NCI-H69 (cell line): ENCODE data around the gene BMPER.
A peak's percentile ranks its signal among the peaks of the same experiment; 100 is the strongest.

Experiments used
- DNase-seq: peaks from one replicate; lab custom pipeline; 2025; lab: John Stamatoyannopoulos, UW

Gene BMPER

GRCh38 chr7:33888166-33888565 is 17.2 kb upstream of the BMPER start:
- DNase-seq: peak; percentile 49

GRCh38 chr7:33892945-33893344 is 12.4 kb upstream of the BMPER start:
- no peak for DNase-seq

- DNase-seq: no peak
Measured at GRCh38 chr7:33893377-33893776, 12.0 kb upstream of the BMPER start.

GRCh38 chr7:33895025-33895804 is 10.1 kb upstream of the BMPER start:
- peak; percentile 68 for DNase-seq

- no peak for DNase-seq
Measured at GRCh38 chr7:33900501-33900900, 4.8 kb upstream of the BMPER start.

- no peak for DNase-seq
Measured at GRCh38 chr7:33901199-33901598, 4.1 kb upstream of the BMPER start.

- DNase-seq: no peak
Measured at GRCh38 chr7:33901847-33902246, 3.5 kb upstream of the BMPER start.

GRCh38 chr7:33902746-33903145 is 2.6 kb upstream of the BMPER start:
- no peak for DNase-seq

- peak; percentile 32 for DNase-seq
Measured at GRCh38 chr7:33903791-33904680, 1.3 kb upstream of the BMPER start.

GRCh38 chr7:33904681-33905388 is 504 bp upstream of the BMPER start:
- peak; percentile 58 for DNase-seq

GRCh38 chr7:33906697-33907096 is 1.4 kb downstream of the BMPER start:
- no peak for DNase-seq

- DNase-seq: no peak
Measured at GRCh38 chr7:33907625-33908024, 2.3 kb downstream of the BMPER start.

- DNase-seq: no peak
Measured at GRCh38 chr7:33909318-33909717, 4.0 kb downstream of the BMPER start.

GRCh38 chr7:33909755-33910154 is 4.4 kb downstream of the BMPER start:
- no peak for DNase-seq

- DNase-seq: no peak
Measured at GRCh38 chr7:33910756-33911155, 5.4 kb downstream of the BMPER start.

- DNase-seq: no peak
Measured at GRCh38 chr7:33916357-33917081, 11.2 kb downstream of the BMPER start.

- no peak for DNase-seq
Measured at GRCh38 chr7:33917661-33918060, 12.3 kb downstream of the BMPER start.

GRCh38 chr7:33918438-33919143 is 13.3 kb downstream of the BMPER start:
- no peak for DNase-seq

GRCh38 chr7:33919449-33919848 is 14.1 kb downstream of the BMPER start:
- DNase-seq: no peak

GRCh38 chr7:33921216-33921938 is 16.0 kb downstream of the BMPER start:
- no peak for DNase-seq

GRCh38 chr7:33922820-33923219 is 17.5 kb downstream of the BMPER start:
- no peak for DNase-seq
